HL-60/S4 treated with retinoic acid at 250 ng/mL for 4 days and 3 days (cell line): ENCODE data around the gene MFSD11.
"Not testable (repeated sequence)": the region's sequence is repeated elsewhere in the genome, so short reads cannot be mapped to it uniquely, and the experiment has no call there.

Source experiments
- in situ Hi-C: fragments of 300-500 bp; cut with MboI; formaldehyde crosslinking; loops from 2 replicates; pipeline ENCODE4 v1.7.0; 2022; ENCODE audit warnings: low sequenced_read_pairs

MFSD11 gene

DNA sequence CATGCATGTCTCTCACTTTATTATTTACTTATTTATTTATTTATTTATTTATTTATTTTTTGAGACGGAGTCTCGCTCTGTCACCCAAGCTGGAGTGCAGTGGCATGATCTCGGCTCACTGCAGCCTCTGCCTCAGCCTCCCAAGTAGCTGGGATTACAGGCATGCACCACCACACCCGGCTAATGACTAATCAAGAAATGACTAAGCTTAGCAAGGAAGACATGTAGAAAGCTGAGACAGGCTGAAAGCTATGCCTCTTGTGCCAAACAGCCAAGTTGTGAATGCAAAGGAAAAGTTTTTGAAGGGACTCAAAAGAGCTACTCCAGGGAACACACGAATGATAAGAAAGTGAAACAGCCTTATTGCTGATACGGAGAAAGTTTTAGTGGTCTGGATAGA, 7.9 kb downstream of the MFSD11 start:
- in situ Hi-C loops, result not testable (repeated sequence)

DNA sequence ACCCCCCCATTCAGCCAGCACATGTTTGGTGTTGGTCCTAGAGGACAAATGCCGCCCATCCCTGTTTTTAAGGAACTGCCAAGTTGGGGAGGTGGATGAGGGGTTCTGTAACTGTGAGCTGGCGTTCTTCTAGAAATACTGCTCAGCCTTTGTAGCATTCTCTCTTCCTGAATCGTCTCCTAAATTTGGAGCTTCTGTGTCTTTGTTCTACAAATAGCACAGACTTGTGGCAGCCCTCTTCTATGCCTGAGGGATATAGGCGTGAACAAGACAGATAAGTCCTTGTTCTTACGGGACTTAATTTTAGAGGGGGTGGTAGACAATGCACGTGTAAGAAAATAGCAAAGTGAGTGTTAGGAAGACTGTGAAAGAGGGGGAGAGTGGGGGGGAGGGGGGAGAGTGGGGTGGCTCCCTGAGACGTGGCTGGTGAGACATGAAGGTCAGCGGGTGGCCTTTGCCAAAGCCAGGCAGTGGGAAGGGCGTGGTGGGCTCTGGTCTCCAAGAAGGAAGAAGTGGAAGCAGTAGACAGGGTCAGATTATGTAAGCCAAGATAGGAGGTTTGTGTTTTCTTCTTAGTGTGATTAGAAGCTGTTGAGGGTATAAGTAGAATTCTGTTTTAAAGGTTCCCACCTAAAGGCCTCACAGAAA, 9.9 kb downstream of the MFSD11 start:
- in situ Hi-C loops, result no loop called here

DNA sequence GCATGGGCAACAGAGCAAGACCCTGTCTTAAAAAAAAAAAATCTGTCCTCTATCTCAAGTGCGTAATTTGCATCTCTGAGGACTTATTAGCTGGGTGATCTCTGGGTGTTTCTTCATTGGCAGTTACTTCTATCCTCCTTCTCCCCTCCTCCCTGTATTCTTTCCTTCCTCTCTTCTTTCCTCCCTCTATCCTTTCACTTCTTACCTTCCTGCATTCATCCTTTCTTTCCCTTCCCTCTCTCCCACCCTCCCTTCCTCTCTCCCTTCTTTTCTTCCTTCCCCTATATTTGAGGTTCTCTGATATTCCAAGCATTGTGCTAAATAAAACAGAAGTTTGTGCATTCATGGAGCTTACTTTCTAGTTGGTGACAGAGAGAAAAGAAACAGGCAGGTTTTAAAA, 10.7 kb downstream of the MFSD11 start:
- in situ Hi-C loops, result no loop called here

DNA sequence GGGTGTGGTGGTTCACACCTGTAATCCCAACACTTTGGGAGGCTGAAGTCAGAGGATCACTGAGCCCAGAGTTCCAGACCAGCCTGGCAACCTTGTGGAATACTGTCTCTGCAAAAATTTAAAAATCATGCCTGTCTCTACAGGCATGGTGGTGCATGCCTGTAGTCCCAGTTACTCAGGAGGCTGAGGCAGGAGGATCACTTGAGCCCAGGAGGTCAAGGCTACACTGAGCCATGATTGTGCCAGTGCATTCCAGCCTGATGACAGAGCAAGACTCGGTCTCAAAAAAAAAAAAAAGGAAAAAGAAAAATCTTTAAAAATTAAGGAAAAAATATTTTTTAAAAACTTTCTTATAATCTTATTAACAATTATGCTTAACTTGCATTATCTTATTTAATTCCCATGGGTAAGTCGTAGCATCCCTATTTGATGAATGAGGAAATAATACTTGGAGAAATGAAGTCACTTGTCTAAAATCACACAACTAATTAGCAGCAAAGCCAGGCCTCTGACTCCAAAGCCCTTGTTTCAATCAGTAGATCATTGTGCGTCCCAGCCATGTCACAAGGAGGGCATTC, 13.6 kb downstream of the MFSD11 start:
- in situ Hi-C loops, result no loop called here

DNA sequence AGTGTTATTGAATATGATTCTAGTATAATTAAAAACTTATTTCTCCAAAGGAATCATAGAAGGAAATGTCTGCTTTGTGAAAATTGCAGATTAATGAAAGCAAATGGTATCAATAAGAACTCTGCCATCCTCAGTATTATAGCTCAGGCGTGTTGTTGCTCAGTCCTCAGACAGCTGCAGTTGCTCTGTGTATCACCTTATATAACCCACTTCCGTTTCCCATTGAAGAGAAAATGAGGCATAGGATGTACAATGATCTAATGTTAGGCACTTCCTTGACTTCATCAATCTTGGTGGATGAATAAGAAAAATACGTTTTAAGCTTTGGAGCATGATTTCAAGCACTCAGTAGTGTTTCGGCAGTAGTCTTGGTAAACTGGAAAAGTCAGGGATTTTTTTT, 14.1 kb downstream of the MFSD11 start:
- in situ Hi-C loops, result no loop called here

DNA sequence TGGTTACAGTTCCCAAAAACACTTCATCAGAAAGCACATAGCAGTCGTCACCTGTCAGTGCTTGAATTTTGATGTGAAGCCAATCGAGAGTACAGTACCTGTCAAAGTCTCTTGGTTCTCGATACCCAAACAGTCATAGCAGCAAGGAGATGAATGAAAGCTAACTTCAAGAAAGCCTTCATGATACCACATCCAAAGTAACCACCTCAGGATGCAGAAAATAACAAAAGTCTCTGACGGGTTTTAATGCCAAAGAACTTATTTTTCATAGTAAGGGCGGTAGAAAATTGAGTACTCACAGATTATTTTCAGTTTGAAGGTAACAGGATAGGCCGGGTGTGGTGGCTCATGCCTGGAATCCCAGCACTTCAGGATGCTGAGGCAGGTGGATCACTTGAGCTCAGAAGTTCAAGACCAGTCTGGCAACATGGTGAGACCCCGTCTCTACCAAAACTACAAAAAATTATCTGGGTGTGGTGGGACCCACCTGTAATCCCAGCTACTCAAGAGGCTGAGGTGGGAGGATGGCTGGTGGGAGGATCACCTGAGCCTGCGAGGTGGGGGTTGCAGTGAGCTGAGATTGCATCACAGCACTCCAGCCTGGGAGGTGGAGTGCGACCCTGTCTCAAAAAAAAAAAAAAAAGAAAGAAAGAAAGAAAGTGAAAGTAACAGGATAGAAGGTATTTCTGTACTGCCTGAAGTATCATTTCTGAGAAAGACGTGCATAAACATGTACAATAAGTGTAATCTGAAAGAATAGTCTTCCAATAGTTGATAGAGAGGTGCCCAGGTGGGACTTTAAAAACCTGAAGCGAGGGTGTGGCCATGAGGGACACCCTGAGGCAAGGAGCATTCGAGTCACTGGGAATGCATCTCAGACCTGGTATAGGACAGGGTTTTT, 15.4 kb downstream of the MFSD11 start:
- in situ Hi-C loops, result no loop called here

DNA sequence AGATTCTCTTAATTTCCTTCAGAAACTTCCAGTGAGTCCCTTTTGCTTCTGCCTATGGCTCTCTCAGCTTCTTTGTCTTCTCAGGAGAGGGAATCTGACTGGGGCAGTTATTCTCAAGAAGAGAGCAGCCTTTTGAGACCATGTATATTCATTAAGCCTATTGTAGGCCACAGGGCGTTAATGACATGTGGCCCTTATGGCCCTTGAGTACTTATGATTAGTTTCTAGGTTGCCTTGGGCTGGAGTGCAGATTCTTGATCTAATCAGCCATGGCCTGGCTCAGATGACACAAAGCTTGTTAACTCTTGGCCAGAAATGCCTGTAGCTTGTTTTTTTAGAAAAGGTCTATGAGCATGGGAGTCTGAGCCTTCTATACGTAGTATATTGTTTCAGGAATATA, 17.4 kb downstream of the MFSD11 start:
- in situ Hi-C loops, result no loop called here

DNA sequence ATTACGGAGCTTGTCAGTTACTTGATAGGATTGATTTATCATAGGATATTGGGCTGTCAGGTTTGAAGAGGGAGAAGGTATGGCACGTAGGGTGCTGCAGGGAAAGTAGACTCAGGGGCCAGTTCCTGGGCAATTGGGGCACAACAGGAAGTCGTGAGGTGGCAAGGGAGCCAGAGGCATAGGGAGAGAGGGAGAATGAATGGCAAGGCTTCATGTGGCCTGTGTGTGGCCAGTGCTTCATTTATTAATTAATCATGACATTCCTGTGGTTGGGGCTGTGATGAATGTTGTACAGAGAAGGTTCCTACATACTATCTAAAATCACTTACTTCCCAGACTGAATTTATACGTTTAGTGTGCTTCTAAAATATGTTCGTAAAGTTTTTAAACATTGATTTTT, 19.3 kb downstream of the MFSD11 start:
- in situ Hi-C loops, result no loop called here

DNA sequence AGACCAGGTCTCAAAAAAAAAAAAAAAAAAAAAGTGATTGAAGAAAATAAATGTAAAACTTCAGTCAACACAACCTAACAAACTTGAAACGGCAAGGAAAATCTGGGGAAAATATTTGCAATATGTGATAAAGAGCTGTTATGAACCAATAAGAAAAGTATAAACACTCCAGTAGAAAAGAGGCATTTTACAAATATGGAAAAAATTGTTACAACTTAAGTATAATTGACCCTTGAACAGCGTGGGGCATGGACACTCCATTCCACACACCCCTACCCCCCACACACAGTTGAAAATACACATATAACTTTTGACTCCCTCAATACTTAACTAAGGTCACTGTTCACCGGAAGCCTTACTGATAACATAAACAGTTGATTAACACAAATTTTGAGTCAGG, 20.7 kb downstream of the MFSD11 start:
- in situ Hi-C loops, result no loop called here

DNA sequence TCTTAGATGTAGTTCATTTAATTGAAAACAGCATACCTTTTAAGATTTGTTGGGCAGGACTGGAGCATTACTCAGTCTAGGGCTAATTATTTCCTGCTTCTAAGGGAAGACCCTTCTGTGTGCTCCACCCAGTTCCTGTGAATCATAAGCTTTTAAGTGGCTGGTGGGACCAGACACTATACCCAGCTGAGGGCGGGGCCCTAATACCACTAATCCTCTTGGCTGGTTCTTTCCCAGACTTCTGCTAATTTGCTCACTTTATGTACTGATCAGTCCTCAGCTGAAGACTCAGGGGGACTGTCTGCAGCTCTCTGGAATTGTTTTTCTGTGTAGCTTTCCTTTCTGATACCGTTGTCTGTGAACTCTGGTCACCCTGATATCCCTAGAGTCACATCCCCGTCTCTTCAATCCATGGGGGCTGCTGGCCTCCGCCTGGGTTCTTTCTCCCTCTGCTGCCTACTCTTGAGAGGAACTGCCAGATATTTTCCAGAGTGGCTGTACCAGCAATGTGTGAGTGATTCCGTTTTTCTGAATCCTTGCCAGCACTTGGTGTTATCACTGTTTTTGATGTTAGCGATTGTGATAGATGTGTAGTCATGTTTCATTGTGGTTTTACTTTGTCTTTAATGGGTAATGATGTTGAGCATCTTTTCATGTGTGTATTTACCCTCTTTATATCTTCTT, 35.1 kb downstream of the MFSD11 start:
- in situ Hi-C loops, result no loop called here

DNA sequence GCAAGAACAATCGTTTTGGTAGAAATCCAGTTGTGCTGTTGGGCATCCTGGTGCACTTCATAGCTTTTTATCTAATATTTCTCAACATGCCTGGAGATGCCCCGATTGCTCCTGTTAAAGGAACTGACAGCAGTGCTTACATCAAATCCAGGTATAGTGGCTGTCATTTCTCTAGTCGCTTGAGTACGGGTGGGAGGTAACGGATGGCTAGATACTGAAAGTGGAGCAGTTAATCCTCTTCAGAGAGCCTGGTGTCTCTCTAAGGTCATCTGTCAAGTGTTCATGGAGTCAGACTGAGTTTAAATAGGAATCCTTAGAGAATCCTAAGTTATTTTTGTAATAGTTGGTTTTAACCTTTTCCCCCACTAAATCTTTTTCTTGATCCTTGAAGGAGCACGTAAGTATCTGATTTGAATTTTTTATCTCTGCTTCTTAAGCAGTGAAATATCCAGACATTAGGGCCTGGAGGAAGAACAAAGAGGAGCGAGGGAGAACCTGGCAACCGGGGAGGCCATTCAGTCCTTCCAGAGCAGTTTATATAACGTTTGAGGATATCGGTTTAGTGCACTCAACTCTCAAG, 37.2 kb downstream of the MFSD11 start:
- in situ Hi-C loops, result no loop called here

DNA sequence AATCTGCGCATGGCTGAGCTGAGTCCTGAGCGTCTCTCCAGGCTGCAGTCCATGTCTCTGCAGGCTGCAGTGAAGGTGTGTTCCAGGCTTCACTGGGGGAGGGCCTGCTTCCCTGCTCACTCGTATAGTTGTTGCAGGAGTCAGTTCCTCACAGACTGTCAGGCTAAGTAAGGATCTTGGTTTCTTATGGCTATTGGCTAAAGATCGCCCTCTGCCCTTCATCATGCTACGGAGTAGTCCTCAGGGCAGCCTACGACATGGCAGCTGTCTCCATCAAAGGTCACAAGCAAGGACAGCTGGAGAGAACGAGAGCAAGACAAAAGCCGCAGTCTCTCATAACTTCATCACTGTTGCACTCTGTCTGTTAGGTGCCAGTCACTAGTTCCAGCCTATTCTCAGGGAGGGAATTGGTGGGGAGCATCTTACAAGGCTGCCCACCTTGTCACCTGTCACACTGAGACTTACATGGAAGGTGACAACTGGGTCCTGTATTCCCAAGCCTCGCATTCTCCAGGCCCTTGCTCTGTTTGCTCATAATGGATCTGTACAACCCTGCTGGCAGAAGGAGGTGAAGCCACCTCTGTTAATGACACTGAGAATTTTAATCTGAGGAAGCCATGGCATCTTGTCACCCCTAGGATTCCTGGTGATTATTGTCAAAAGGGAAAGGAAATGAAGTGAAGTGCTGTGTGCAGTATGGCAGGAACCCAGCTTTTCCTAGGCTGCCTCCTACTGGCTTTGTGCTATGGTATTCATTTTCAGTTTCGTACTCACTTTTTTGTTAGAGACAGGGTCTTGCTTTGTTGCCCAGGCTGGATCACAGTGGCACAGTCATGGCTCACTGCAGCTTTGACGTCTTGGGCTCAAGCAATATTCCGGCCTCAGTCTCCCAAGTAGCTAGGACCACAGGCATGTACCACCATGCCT, 43.4 kb downstream of the MFSD11 start:
- in situ Hi-C loops, result no loop called here

DNA sequence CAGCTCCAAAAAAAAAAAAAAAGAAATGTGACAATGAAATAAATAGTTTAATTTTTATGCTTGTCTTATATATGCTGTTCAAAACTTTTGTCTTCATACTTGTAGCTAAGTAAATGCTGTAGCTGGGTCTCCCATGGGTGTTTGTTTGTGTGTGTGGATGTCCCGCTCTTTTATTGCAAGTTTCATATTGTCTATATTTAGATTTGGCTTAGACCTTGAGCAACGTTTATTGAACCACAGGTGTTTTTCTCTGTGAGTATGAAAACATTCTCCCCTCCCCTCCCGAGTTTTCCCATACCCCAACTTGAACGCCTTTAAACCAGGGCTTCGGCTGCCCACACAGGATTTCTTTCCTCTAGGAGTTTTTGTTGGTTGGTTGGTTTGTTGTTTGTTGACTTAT, 45.2 kb downstream of the MFSD11 start:
- in situ Hi-C loops, result no loop called here

DNA sequence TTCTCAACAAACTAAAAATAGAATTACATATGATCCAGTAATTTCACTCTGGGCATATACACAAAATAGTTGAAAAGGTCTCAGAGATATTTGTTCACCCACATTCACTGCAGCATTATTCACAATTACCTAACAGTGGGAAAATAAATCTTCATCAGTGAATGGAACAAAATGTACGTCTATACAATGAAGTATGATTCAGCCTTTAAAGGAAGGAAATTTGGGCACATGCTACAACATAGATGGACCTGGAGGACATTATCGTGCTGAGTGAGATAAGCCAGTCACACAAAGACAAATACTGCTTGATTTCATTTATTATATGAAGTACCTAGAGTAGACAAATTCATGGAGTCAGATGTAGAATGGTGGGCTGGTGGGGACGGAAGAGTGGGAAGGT, 47.0 kb downstream of the MFSD11 start:
- in situ Hi-C loops, result no loop called here

DNA sequence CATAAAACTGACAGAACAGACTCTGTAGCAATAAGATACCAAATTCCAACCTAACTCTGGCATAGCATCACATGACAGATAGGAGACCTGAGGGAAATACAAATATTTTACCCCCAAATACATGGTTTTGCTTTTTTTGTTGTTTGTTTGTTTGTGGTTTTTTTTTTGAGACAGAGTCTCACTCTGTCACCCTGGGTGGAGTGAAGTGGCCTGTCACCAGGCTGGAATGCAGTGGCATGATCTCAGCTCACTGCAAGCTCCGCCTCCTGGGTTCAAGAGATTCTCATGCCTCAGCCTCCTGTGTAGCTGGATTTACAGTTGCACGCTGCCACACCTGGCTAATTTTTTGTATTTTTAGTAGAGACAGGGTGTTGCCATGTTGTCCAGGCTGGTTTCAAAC, 49.9 kb downstream of the MFSD11 start:
- in situ Hi-C loops, result not testable (repeated sequence)

DNA sequence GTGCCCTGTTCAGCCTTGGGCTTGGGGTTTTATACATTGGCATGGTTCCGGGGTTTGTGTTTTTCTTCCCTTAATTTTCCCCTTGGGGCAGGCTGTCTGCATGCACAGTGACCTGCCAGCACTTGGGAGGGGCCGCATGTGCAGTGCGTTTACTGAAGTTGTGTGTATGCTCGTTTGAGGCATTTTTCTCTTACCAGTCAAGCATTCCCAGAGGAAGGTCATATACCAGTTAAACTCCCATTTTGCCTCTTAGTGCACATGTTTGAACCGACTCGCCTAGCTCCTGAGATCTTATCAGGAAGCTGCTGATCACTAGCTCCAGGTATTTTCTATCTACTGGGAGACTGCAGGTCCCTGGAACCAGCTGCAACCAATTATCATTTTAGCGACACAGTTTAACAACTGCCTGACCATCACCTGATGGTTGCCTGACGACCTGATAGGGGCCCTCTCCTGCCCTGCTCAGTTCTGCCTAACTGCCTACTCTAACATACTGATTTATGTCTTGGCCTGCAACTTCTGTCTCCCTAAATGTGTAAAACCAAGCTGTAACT, 51.4 kb downstream of the MFSD11 start:
- in situ Hi-C loops, result no loop called here

DNA sequence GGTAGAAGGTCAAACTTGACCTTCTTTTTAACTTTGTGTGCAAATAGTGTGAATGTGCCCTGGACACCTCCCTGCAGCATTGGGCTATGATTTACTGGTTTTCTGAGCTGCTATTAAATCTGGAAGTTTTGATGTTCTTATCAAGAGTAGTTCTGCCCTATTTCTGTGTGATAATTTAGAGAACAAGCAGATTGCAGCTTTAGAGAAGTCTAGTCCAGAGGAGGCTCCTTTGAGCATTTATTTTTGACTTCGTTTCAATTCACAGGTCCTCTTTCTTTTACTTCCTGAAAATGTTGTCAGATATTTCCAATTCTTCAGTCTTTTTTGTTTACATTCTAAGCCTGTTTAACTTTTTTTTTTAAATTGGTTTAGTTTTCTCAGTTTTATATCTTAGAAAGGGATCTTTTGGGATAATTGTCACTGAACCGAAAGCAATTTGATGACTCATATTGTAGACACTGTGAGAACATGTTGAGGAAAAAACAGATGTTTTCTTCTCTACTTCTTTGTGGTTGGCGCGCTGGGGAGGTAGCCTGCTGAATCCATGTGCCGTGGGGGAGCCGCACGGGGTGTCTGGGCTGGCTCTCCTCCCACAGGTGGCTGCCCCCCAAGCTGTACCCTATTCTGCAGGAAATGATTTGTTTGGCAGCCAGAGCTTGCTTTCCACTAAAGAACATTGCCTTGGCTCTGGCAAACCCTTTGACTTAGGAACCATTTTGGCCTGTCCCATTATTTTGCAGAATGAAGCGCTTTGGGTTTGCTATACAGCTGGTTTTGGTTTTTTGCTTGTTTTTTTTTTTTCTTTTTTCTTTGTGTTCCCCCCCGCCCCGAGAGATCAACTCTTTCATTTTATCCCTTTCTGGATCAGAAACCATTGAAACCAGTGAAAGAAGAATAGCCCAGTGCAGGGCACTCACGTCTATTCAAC, 53.4 kb downstream of the MFSD11 start:
- in situ Hi-C loops, result no loop called here

DNA sequence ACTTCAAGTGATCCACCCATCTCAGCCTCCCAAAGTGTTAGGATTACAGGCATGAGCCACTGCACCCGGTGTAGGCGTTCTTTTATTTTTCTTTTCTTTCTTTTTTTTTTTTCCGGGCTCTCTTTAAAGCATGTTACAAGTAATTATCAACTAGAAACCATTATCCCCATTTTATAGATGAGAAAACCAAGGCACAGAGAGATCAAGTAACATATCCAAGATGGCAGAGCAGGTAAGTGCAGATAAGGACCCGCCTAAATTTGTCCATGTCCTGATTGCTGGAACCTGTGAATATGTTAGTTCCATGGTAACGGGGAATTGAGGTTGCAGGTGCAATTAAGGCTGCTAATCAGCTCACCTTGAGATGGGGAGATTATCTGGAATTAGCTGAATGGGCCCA, 54.4 kb downstream of the MFSD11 start:
- in situ Hi-C loops, result no loop called here

DNA sequence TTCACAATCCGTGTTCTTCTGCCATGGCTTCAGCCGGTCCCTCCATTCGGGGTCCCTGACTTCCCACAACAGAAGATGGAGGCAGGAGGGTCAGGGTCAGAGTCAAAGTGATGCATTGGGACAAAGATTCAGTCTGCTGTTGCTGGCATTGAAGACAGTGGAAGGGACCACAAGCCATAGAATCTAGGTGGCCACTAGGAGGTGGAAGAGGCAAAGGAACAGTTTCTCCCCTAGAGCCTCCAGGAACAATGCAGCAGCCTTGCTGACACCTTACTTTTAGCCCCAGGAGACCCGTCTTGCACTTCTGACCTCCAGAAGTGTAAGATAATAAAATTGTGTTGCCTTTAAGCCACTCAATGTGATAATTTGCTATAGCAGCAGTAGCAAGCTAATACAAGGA, 55.9 kb downstream of the MFSD11 start:
- in situ Hi-C loops, result no loop called here
